ENCODE results near the gene DDX27. TPM values are rescaled to one million over a fixed set of nuclear protein-coding genes. Genes with fewer than 3 reads are reported as not detected.

The DDX27 gene
- total and polyA plus RNA-seq, 2 of the 8 experiments (the other 6 are each of a cell fraction or from before 2014, with no cell fraction given): 42.7 to 51.0 TPM

- Histone ChIP-seq H3K4me2 (ENCODE audit: insufficient read depth in 1 of 2, low read depth in 2 of 2, low read length in 2 of 2) (peak overlapping the region; percentile 97), H4K91ac (replicated peaks; ENCODE audit: insufficient read length, low read length) (peak overlapping the region; percentile 97), H3K4ac (replicated peaks; ENCODE audit: insufficient read length, low read depth, low read length) (peak overlapping the region; percentile 96), H2BK120ac (replicated peaks; ENCODE audit: low read depth, low read length) (peak overlapping the region; percentile 3), H3K56ac (replicated peaks; ENCODE audit: insufficient read length, low read depth, low read length) (peak overlapping the region; percentile 82), H2BK12ac (ENCODE audit: low read depth, low read length) (no peak overlapping the region), H3K36me3 (ENCODE audit: control insufficient read depth in 2 of 4, insufficient read depth in 4 of 4, low read length in 3 of 4) (peaks cover 49 to 63% (median 55%) of the 10 kb centered on the region in 4 experiments), H3K9me3 (ENCODE audit: insufficient read depth in 2 of 2, low read depth in 1 of 2, low read length in 1 of 2) (no peaks in the 10 kb centered on the region), H3K79me1 (ENCODE audit: low read depth, low read length) (peaks cover 3% of the 10 kb centered on the region), H3K27ac (ENCODE audit: low read depth, low read length) (peak overlapping the region; percentile 94), H3K23ac (ENCODE audit: insufficient read length) (no peak overlapping the region), H4K20me1 (replicated peaks in 1 of 2; ENCODE audit: control insufficient read depth in 1 of 2, insufficient read depth in 2 of 2, low read length in 2 of 2) (peaks cover 38 to 46% of the 10 kb centered on the region in 2 experiments), H2AK5ac (ENCODE audit: low read depth, low read length) (peak overlapping the region; percentile 55), H3K4me1 (replicated peaks in 1 of 4; ENCODE audit: control insufficient read depth in 3 of 4, insufficient read depth in 4 of 4, low read length in 3 of 4) (peaks cover 0 to 10% (median 5%) of the 10 kb centered on the region in 4 experiments; a peak in 3 of 7 replicates), H4K5ac (ENCODE audit: insufficient read length, low read depth, low read length) (peak overlapping the region; percentile 94), H2AFZ (ENCODE audit: low read length) (no peak overlapping the region), H3K79me2 (ENCODE audit: control insufficient read depth in 1 of 2, insufficient read depth in 2 of 2, low read length in 2 of 2) (peaks cover 50 to 80% of the 10 kb centered on the region in 2 experiments), H3K23me2 (ENCODE audit: low read depth, low read length) (peaks cover 37% of the 10 kb centered on the region), H2BK15ac (ENCODE audit: low read length) (no peak overlapping the region), H4K8ac (ENCODE audit: extremely low read depth, insufficient read depth, low read length) (peak overlapping the region; percentile 76; the same call in 1 of the 2 replicates), H2BK5ac (ENCODE audit: low read depth, low read length) (peak overlapping the region; percentile 99), H3K27me3 (replicated peaks in 1 of 4; ENCODE audit: control insufficient read depth in 3 of 4, extremely low read depth in 1 of 4, insufficient read depth in 3 of 4, low read length in 3 of 4) (peaks cover 0 to 1% (median 0%) of the 10 kb centered on the region in 4 experiments; a peak in 1 of 7 replicates), H2BK20ac (ENCODE audit: low read length) (no peak overlapping the region), H3K18ac (ENCODE audit: extremely low read depth, low read length) (peak overlapping the region; percentile 92), H3K9ac (replicated peaks in 1 of 4; ENCODE audit: extremely low read depth in 1 of 4, low read depth in 3 of 4, low read length in 3 of 4) (peak overlapping the region; percentile 89 to 98 (median 96)), H3K14ac (ENCODE audit: insufficient read length) (peak overlapping the region; percentile 32), H3K4me3 (ENCODE audit: extremely low read depth in 1 of 4, insufficient read depth in 2 of 4, low read depth in 3 of 4, low read length in 4 of 4) (peak overlapping the region; percentile 73 to 97 (median 92))
- no peak for FAIRE-seq
- no peak for DNase-seq (ENCODE audit: low read depth in 1 of 2, low spot score in 2 of 2)
- POLR2A ChIA-PET (ENCODE audit: partially characterized antibody): interaction anchor here (0.6 to 18.5 kb wide), 17 partner anchors 11 to 317 kb away, joined by 3 to 1132 read pairs (median 5); partner anchors contain the start of gene STAU1
- CTCF ChIA-PET (ENCODE audit: partially characterized antibody): interaction anchor here (1.0 to 4.7 kb wide), 2 partner anchors 41 to 44 kb away, joined by 3 to 53 read pairs; no protein-coding TSS in a partner anchor
- WGBS, 2 experiments (ENCODE audit: extremely low coverage in 1 of 2, insufficient coverage in 1 of 2, insufficient read length in 1 of 2, insufficient replicate concordance in 2 of 2, low coverage in 1 of 2, low lambda C conversion rate in 2 of 2, missing lambda C conversion rate in 1 of 2): 3% methylated on average over 32 of the region's 33 CpGs; no CpG with 5 or more reads in 1 of the 2 experiments
- TF ChIP-seq MAFK (IDR thresholded peaks at IDR 0.05; ENCODE audit: low read depth, low read length) (no peak), TBP (IDR thresholded peaks at IDR 0.05; ENCODE audit: low read depth, low read length) (no peak), SIN3A (conservative IDR thresholded peaks at IDR 0.05 in 1 of 2, IDR thresholded peaks at IDR 0.05 in 1 of 2; ENCODE audit: low read depth in 1 of 2, low read length in 2 of 2) (peak in 1 of 2 experiments; percentile 13; a peak in 1 of 4 replicates), EP300 (IDR thresholded peaks at IDR 0.05; ENCODE audit: borderline replicate concordance in 1 of 2, low read depth in 2 of 2, low read length in 2 of 2) (no peak), RNF2 (IDR thresholded peaks at IDR 0.05; ENCODE audit: borderline replicate concordance, low read depth, low read length, missing control alignments, poor library complexity, severe bottlenecking) (no peak), ATF2 (IDR thresholded peaks at IDR 0.05; ENCODE audit: low read length) (peak; percentile 61), MAX (IDR thresholded peaks at IDR 0.05) (peak; percentile 33)
Observed at GRCh38 chr20:49278818-49279676, 59.8 kb downstream of the DDX27 start.

Measured in H1 (cell line).